CD4-positive, alpha-beta T cell treated with Interleukin-1 beta for 1 hour (primary cell): ENCODE data around the gene KREMEN2.
A peak's percentile ranks its signal among the peaks of the same experiment; 100 is the strongest.

Experiments used
- DNase-seq, 2 donors: peaks; one replicate each; pipeline ENCODE4 v3.0.0-alpha.2; 2020 to 2022

KREMEN2 gene

DNA sequence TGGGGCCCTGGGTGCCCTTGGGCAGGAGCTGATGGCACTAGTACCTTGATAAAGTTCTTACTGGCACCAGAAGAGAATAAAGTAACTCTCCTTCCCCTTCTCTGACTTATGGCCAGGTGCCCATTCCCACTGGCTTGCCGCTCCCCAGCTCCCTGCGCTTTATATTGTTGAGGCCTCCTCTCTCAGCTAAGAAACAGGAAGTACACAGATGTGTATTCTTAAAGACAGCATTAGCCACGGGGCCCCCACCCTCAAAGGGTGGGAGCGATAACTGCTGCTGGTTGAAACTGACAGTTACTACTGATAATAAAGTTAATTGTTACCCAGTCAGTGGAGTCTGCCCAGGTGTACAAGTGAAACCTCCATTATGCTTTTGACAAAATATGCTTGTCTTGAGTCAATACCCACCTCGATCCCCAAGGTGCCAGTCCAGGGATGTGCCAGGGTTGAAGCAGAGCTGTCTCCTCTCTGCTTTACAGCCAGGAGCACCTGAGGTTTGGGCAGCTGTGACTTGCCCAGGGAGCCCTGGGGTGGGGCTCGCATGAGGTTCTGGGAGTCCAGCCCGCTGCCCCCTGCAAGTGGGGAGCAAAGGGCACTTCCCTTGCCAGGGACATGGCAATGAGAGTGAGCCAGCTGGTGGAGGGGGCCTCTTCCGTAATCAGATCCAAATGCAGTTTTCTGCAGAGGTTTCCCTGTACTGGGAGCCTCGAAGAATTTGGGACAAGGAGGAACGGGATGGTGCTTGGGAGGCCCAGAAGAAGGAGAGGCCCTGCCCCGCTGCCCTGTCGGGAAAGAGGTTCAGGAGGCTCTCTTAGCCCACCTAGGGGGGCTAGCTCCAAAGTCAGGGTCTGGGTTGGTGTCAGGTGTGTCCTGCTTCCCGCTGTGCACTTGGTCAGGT, 43.2 kb downstream of the KREMEN2 start:
- DNase-seq = no peak

DNA sequence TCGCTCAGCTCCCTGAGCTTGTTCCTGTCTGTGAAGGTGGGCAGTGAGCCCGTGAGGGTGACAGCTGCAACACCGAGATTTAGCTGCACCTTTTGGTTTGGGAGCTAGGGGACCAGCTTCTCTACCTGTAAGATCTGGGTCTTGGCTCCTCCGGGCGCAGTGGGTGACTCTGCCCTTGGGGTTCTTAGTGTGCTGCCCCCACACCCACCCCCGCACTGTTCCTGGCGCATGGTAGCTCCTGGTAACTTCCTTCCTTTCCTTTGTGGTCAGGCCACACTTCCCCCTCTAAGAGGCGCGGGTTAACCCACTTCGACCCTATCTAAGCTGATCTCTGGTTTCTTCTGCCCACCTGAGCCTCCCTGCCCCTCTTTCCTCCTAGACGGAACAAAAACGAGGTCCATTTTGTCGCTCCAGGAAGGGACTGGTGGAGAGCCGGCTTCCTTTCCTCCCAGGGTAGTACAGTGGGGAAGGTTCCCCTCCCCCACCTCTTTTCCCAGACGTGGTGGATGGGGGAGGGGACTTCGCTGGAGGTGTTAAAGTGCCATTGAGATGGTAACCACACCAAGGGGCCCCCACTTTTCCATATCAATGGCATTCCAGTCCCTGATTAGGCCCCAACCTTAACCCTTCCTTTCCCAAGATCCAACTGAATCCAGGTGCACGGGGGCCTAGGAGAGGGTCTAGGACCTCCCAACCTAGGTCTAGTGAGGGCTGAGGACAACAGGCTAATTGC, 44.0 kb downstream of the KREMEN2 start:
- peak; percentile 31 to 35 for DNase-seq

DNA sequence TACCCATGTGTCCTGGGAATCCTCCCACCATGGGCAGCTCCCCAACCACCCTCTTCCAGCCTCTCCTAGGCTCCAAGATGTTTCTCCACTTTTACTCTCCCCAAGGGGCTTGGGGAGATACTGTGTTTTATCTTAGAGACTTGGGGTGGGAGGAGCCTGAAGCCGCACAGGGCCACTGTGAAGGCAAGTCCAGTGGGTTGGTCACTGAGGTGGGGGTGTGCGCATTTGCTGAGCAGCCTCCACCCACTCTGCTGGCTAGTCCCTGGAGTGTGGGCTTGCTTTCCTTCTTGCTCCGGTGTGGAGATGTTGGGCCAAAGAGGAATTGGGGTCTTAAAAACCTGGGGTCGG, 44.6 kb downstream of the KREMEN2 start:
- DNase-seq = no peak

DNA sequence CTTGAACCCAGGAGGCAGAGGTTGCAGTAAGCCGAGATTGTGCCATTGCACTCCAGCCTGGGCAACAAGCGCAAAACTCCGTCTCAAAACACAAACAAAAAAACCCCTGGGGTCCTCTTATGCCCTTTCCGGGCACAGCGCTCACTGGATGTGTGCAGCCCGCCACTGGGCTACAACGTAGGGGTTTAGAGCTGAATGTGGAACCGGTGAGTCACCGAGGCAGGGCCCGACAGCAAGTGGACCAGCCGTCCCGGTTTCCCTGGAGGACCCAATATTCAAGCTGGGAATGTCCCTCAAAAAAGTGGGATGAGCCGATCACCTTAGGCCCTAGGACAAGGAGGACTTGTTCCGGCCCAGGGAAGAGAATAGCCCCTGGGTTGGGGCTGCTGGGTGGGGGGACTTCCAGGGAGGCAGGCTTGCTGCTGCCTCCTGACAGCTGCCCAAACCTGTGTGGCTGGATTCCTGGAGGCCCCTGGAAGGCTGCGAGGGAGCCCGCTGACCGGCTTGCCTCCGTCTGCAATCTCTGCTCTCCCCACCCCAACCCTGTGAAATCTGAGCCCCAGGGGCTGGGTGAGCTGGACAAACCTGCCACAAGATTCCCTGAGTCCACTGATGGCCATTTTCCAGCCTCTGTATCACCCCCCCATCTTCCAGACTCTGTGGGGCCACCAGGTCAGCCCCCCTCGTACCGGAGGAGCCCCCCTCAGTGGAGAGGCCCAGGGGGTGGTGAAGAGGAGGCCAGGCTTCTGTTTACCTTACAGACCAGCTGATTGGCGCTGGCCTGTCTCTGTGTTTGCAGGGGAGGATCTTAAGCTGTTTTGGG, 45.7 kb downstream of the KREMEN2 start:
- no peak for DNase-seq

DNA sequence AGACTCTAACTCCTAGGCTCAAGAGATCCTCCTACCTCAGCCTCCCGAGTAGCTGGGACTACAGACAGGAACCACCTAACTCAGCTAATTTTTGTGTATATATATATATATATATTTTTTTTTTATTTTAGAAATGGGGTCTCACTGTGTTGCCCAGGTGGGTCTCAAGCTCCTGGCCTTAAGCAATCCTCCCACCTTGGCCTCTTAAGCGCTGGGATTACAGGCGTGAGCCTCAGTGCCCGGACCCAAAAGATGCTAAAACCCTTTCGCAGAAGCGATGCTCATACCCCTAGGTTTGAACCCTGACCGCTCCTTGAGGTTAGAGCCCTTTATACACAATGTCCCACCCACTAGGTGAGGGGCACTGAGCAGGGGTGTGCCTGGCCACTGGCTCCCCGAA, 46.4 kb downstream of the KREMEN2 start:
- DNase-seq = no peak

DNA sequence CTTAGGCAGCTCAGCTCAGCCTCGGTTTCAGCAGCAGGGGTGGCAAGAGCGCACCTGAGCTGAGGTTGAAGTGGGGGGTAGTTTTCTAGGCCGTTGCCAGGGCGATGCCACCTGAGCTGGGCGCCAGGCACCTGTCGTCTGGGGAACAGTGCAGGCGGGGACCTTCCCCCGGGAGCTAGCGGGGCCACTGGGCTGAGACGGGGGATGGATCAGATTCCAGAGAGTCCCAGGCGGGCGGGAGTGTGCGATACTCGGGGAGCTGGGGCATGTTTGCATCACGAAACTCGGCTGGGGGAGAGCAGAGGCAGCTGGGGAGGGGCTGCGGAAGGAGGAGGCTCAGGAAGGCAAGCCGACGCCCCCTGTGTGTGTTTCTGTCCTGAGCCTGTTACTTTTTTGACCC, 48.2 kb downstream of the KREMEN2 start:
- no peak for DNase-seq

DNA sequence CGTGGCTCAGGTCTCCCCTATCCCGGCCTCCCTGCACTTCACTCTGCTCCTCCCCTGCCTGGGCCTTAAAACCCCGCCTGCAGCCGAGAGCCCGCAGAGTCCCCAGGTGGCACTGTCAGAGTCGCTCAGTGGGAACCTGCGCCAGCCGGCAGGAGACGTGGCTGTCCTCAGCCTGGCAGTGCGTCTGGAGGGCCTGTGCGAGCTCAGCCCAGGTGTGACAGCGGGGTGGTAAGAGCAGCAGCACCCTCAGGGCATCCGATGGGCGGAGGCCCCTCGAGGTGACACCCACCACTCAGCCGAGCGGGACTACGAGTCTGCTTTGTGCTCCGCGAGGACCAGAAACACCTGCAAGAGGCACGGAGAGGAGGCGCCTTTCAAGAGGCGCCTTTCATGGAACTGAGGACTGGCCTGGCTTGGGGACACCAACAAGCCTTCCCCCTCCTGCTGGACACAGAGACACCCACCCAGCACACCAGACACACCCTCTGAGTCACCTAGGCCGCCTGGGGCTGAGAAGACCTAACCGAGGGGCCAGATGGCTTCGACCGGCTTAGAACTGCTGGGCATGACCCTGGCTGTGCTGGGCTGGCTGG, 48.8 kb downstream of the KREMEN2 start, which contains the start of gene CLDN9:
TSS of gene CLDN9 (plus strand) at position 96 of the 593 bp plus-strand sequence. CDS start at position 536, 440 bp downstream.
- no peak for DNase-seq

DNA sequence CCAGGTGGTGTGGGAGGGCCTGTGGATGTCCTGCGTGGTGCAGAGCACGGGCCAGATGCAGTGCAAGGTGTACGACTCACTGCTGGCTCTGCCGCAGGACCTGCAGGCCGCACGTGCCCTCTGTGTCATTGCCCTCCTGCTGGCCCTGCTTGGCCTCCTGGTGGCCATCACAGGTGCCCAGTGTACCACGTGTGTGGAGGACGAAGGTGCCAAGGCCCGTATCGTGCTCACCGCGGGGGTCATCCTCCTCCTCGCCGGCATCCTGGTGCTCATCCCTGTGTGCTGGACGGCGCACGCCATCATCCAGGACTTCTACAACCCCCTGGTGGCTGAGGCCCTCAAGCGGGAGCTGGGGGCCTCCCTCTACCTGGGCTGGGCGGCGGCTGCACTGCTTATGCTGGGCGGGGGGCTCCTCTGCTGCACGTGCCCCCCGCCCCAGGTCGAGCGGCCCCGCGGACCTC, 49.4 kb downstream of the KREMEN2 start:
- DNase-seq = no peak

DNA sequence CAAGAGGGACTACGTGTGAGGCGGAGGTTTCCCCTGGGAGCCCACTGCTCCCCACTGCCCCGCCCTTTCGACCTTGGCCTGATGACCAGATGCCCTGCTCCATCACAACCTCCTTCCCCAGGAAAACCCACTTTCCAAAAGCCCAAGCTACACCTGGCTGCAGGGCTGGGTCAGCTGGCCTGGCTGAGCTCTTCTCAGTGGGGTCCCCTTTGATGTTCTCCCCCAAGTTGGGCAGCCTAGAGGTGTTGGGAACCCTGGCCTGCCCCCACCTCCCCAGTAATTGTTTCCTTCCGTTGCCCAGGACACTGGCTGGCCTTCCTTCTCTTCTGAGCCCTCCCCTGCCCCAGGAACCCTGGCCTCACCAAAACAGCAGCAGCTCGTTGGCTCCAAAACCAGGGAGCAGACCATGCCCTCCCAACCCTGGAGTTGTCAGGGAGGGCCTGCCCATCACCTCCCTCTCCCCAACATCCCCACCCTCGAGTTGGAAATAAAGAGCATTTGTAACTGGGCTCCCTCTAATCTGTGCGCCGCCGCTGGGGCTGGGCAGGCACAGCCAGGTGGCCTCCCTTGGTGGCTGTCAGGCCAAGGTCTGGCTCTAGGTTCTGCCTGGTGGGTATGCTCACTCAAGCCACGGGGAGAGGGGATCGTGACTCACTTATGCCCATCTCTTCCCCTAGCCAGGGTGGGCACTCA, 50.1 kb downstream of the KREMEN2 start:
- no peak for DNase-seq

DNA sequence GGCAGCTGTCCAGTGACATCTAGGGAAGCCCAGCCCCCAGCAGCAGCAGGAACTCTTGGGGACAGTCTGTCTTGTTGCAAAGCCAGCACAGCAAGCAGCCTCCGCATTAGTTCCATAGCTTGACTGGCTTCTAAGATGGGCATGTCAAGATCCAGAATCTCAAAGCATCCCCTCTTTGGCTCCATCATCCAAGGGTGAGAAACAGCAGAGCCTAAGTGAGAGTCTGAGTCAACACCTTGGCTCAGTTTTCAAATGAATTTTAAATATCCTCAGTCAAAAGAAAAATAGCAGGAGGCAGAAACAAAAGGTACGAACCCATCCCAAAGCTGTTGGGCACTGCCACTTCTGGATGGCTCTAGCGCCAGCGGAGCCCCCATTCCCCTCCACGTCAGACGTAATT, 50.9 kb downstream of the KREMEN2 start:
- no peak for DNase-seq

DNA sequence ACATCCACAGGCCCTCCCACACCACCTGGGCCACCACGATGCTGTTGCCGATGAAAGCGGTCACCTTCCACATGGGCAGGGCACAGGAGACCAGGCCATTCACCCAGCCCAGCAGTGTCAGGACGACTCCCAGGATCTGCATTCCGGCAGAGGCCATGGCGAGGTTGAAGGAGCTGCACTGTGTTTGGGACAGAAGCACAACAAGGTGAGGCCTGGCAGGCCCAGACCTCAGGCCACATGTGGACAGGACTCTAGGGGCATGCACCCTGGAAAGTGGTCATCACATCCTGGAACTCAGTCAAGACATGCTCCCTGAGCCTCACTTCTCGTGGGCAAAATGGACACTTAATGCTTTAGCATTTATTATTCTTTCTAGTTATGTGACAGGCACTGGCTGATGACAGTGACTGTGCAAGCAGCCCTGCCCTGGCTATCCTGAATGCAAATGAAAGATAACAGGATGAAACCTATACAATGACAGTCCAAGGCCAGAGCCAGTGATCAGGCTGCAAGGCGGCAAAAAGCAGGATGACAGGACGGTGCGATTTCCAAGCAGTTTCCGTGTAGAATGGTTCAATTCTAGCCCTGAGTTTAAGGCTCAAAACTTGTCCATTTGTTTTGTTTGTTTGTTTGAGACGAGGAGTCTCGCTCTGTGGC, 51.9 kb downstream of the KREMEN2 start:
- no peak for DNase-seq

DNA sequence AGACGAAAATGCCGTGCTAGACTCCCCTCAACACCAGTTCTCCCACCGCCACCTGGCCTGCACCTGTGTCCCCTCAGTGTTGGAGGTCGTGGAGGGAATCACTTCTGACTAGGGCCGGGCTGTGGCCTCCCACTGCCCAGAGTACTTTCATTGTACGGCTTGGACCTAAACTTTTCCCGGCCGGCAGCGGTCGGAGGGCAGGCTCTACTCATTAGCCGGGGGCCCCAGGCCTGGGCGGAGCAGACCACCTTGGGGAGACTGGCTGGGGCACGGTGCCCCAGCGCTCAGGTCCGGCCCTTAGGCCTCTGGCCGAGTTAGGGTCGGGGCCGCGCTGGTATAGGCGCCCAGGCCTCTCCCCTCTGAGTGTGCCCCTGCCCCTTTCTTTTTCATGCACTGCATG, 53.3 kb downstream of the KREMEN2 start:
- DNase-seq = no peak
